ENCODE measurements around the gene TNFRSF1B.

DNA sequence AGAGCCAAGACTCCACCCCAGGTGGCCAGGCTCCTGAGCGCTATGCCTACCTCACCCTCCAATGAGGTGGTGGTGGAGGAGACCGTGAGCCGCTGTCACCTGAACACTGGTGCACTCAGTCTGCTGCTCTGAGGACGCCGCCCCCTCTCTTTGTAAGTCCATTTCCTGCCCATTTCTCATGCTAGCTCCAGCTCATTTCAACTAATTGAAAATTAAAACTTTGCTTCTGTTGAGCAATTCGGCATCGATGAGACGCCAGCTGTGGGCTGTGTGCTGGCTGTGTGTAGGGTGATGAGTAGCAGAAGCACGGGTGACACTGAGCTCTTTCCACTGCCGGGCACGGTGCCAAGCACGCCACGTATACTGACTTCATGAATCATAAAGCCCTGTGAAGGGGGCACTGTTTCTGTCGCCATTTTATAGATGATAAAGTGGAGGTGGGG lies 11.2 kb downstream of the TNFRSF1B start:
- TF ChIP-seq, protein P1, sequence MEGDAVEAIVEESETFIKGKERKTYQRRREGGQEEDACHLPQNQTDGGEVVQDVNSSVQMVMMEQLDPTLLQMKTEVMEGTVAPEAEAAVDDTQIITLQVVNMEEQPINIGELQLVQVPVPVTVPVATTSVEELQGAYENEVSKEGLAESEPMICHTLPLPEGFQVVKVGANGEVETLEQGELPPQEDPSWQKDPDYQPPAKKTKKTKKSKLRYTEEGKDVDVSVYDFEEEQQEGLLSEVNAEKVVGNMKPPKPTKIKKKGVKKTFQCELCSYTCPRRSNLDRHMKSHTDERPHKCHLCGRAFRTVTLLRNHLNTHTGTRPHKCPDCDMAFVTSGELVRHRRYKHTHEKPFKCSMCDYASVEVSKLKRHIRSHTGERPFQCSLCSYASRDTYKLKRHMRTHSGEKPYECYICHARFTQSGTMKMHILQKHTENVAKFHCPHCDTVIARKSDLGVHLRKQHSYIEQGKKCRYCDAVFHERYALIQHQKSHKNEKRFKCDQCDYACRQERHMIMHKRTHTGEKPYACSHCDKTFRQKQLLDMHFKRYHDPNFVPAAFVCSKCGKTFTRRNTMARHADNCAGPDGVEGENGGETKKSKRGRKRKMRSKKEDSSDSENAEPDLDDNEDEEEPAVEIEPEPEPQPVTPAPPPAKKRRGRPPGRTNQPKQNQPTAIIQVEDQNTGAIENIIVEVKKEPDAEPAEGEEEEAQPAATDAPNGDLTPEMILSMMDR (IDR thresholded peaks at IDR 0.05): no peak
- TF ChIP-seq POLR2A (IDR thresholded peaks at IDR 0.05) (peak in 1 of 4 donors; percentile 9), EP300 (IDR thresholded peaks at IDR 0.05) (no peak)
